Activated naive CD8-positive, alpha-beta T cell treated with anti-CD3 and anti-CD28 coated beads, Interleukin-2, amount 50 U/mL, for 24 hours (primary cell): ENCODE data around the gene TOGARAM2.
"Not testable (repeated sequence)": the region's sequence is repeated elsewhere in the genome, so short reads cannot be mapped to it uniquely, and the experiment has no call there.

Source experiments
- ATAC-seq: fragments of 150-1000 bp; cut with Tn5 transposase; one replicate; pipeline ENCODE4 v1.10.0; 2021
- DNase-seq: peaks from one replicate; pipeline ENCODE4 v3.0.0; 2021
- H3K27ac Mint-ChIP-seq: one replicate; pipeline ENCODE4 v1.8.0; 2021; ENCODE audit warnings: mild to moderate bottlenecking, mixed read lengths
- H3K27me3 Mint-ChIP-seq: one replicate; pipeline ENCODE4 v1.8.0; 2021; ENCODE audit warnings: mixed read lengths
- H3K36me3 Mint-ChIP-seq: one replicate; pipeline ENCODE4 v1.8.0; 2021; ENCODE audit warnings: low read depth, mixed read lengths
- H3K4me1 Mint-ChIP-seq: one replicate; pipeline ENCODE4 v1.8.0; 2021; ENCODE audit warnings: mixed read lengths
- H3K4me3 Mint-ChIP-seq: one replicate; pipeline ENCODE4 v1.8.0; 2021; ENCODE audit warnings: mild to moderate bottlenecking, moderate library complexity, mixed read lengths
- H3K9me3 Mint-ChIP-seq: one replicate; pipeline ENCODE4 v1.8.0; 2021; ENCODE audit warnings: mixed read lengths

The TOGARAM2 gene

GRCh38 chr2:29071032-29071975 lies 90.2 kb downstream of the TOGARAM2 start:
- DNase-seq (no peak), ATAC-seq (no peak)
- no peaks in the 10 kb centered on the region for H3K9me3 Mint-ChIP-seq
- H3K27me3 Mint-ChIP-seq, result no peaks in the 10 kb centered on the region
- H3K4me3 Mint-ChIP-seq, result no peak overlapping the region
- H3K4me1 Mint-ChIP-seq, result no peaks in the 10 kb centered on the region
- no peaks in the 10 kb centered on the region for H3K36me3 Mint-ChIP-seq
- no peak overlapping the region for H3K27ac Mint-ChIP-seq

GRCh38 chr2:29072251-29072650 lies 91.2 kb downstream of the TOGARAM2 start:
- Mint-ChIP-seq H3K4me1 (no peaks in the 10 kb centered on the region), H3K4me3 (no peak overlapping the region), H3K27me3 (no peaks in the 10 kb centered on the region), H3K9me3 (no peaks in the 10 kb centered on the region), H3K27ac (no peak overlapping the region), H3K36me3 (no peaks in the 10 kb centered on the region)
- no peak for DNase-seq
- no peak for ATAC-seq

GRCh38 chr2:29072971-29073725 lies 92.0 kb downstream of the TOGARAM2 start:
- H3K27me3 Mint-ChIP-seq, result no peaks in the 10 kb centered on the region

GRCh38 chr2:29073933-29074332 lies 92.8 kb downstream of the TOGARAM2 start:
- Mint-ChIP-seq H3K9me3 (peaks cover under 1% of the 10 kb centered on the region), H3K27me3 (no peaks in the 10 kb centered on the region), H3K27ac (no peak overlapping the region), H3K4me1 (no peaks in the 10 kb centered on the region), H3K4me3 (no peak overlapping the region), H3K36me3 (no peaks in the 10 kb centered on the region)
- ATAC-seq (no peak), DNase-seq (no peak)

More at GRCh38 chr2:29072971-29073725, 92.0 kb downstream of the TOGARAM2 start:
- H3K36me3 Mint-ChIP-seq, result no peaks in the 10 kb centered on the region
- H3K9me3 Mint-ChIP-seq, result no peaks in the 10 kb centered on the region
- ATAC-seq, result no peak
- no peak overlapping the region for H3K27ac Mint-ChIP-seq
- no peak for DNase-seq
- H3K4me1 Mint-ChIP-seq, result no peaks in the 10 kb centered on the region
- H3K4me3 Mint-ChIP-seq, result no peak overlapping the region

- Mint-ChIP-seq H3K27ac (no peak within 1 kb of the TSS), H3K27me3 (no peaks in the 10 kb centered on the region), H3K4me1 (no peaks in the 10 kb centered on the region), H3K9me3 (peaks cover 5% of the 10 kb centered on the region), H3K4me3 (no peak within 1 kb of the TSS), H3K36me3 (no peaks in the 10 kb centered on the region)
- DNase-seq, result no peak
- no peak for ATAC-seq
Observed at GRCh38 chr2:29074411-29074810, 93.3 kb downstream of the TOGARAM2 start, which contains the start of gene PCARE. TSS of gene PCARE (minus strand) at chr2:29074523. CDS start at chr2:29074261, 262 bp downstream.

- H3K27me3 Mint-ChIP-seq, result no peaks in the 10 kb centered on the region
Observed at GRCh38 chr2:29075894-29076705, 95.0 kb downstream of the TOGARAM2 start.

GRCh38 chr2:29079887-29080286 lies 98.8 kb downstream of the TOGARAM2 start:
- no peak for ATAC-seq
- Mint-ChIP-seq H3K4me1 (no peaks in the 10 kb centered on the region), H3K27ac (no peak overlapping the region)

More at GRCh38 chr2:29075894-29076705, 95.0 kb downstream of the TOGARAM2 start:
- Mint-ChIP-seq H3K9me3 (peaks cover 6% of the 10 kb centered on the region), H3K4me3 (no peak overlapping the region), H3K36me3 (no peaks in the 10 kb centered on the region), H3K4me1 (no peaks in the 10 kb centered on the region), H3K27ac (no peak overlapping the region)
- ATAC-seq, result no peak
- DNase-seq, result no peak

GRCh38 chr2:29080886-29081743 lies 100.0 kb downstream of the TOGARAM2 start:
- peaks cover 6% of the 10 kb centered on the region for H3K9me3 Mint-ChIP-seq
- H3K4me3 Mint-ChIP-seq, result no peak overlapping the region
- H3K27ac Mint-ChIP-seq, result no peak overlapping the region
- H3K4me1 Mint-ChIP-seq, result no peaks in the 10 kb centered on the region
- ATAC-seq (no peak), DNase-seq (no peak)
- no peaks in the 10 kb centered on the region for H3K36me3 Mint-ChIP-seq
- H3K27me3 Mint-ChIP-seq, result no peaks in the 10 kb centered on the region

More at GRCh38 chr2:29079887-29080286, 98.8 kb downstream of the TOGARAM2 start:
- no peak overlapping the region for H3K4me3 Mint-ChIP-seq
- no peaks in the 10 kb centered on the region for H3K27me3 Mint-ChIP-seq
- peaks cover 6% of the 10 kb centered on the region for H3K9me3 Mint-ChIP-seq
- DNase-seq, result no peak
- no peaks in the 10 kb centered on the region for H3K36me3 Mint-ChIP-seq

GRCh38 chr2:29082804-29083495 lies 101.9 kb downstream of the TOGARAM2 start:
- Mint-ChIP-seq H3K36me3 (no peaks in the 10 kb centered on the region), H3K9me3 (peaks cover 6% of the 10 kb centered on the region), H3K4me3 (no peak overlapping the region), H3K27me3 (no peaks in the 10 kb centered on the region), H3K4me1 (no peaks in the 10 kb centered on the region), H3K27ac (no peak overlapping the region)
- DNase-seq (no peak), ATAC-seq (no peak)

GRCh38 chr2:29084554-29084953 lies 103.5 kb downstream of the TOGARAM2 start:
- Mint-ChIP-seq H3K4me3 (no peak overlapping the region), H3K4me1 (no peaks in the 10 kb centered on the region), H3K9me3 (no peaks in the 10 kb centered on the region), H3K27me3 (no peaks in the 10 kb centered on the region), H3K36me3 (no peaks in the 10 kb centered on the region), H3K27ac (no peak overlapping the region)
- ATAC-seq, result no peak
- DNase-seq, result no peak

GRCh38 chr2:29090311-29090710 lies 109.2 kb downstream of the TOGARAM2 start:
- not testable (repeated sequence) for H3K27ac Mint-ChIP-seq, H3K4me1 Mint-ChIP-seq, H3K4me3 Mint-ChIP-seq, H3K9me3 Mint-ChIP-seq, ATAC-seq, H3K36me3 Mint-ChIP-seq, DNase-seq, H3K27me3 Mint-ChIP-seq

GRCh38 chr2:29096969-29097368 lies 115.9 kb downstream of the TOGARAM2 start:
- Mint-ChIP-seq H3K9me3 (no peaks in the 10 kb centered on the region), H3K36me3 (no peaks in the 10 kb centered on the region), H3K4me1 (no peaks in the 10 kb centered on the region), H3K27ac (no peak overlapping the region), H3K27me3 (no peaks in the 10 kb centered on the region), H3K4me3 (no peak overlapping the region)
- DNase-seq, result no peak
- ATAC-seq, result no peak

- no peaks in the 10 kb centered on the region for H3K9me3 Mint-ChIP-seq
- H3K4me1 Mint-ChIP-seq, result no peaks in the 10 kb centered on the region
- H3K27ac Mint-ChIP-seq, result no peak overlapping the region
- H3K27me3 Mint-ChIP-seq, result no peaks in the 10 kb centered on the region
- DNase-seq (no peak), ATAC-seq (no peak)
- H3K4me3 Mint-ChIP-seq, result no peak overlapping the region
- H3K36me3 Mint-ChIP-seq, result no peaks in the 10 kb centered on the region
Observed at GRCh38 chr2:29097569-29097968, 116.5 kb downstream of the TOGARAM2 start.
